Measurements from ENCODE around the gene AFF1.

AFF1 gene

GRCh38 chr4:86919561-86920223 lies 15.1 kb upstream of the AFF1 start:
- no peak for DNase-seq

GRCh38 chr4:86921608-86922252 lies 13.1 kb upstream of the AFF1 start:
- peak; percentile 51 to 55 for DNase-seq

GRCh38 chr4:86924811-86925210 lies 10.0 kb upstream of the AFF1 start:
- peak in 1 of 2 experiments; percentile 23 for DNase-seq

GRCh38 chr4:86926435-86927086 lies 8.2 kb upstream of the AFF1 start:
- DNase-seq, result no peak

GRCh38 chr4:86927843-86928395 lies 6.9 kb upstream of the AFF1 start:
- DNase-seq, result no peak

GRCh38 chr4:86928400-86929255 lies 6.2 kb upstream of the AFF1 start:
- DNase-seq, result no peak

- peak; percentile 34 to 43 for DNase-seq
Observed at GRCh38 chr4:86934147-86934770, 552 bp upstream of the AFF1 start.

- DNase-seq, result no peak
Observed at GRCh38 chr4:86935566-86935852, 698 bp downstream of the AFF1 start.

- DNase-seq, result peak; percentile 52 to 78
Observed at GRCh38 chr4:86935853-86936733, 1.3 kb downstream of the AFF1 start.

GRCh38 chr4:86938771-86939520 lies 4.1 kb downstream of the AFF1 start:
- DNase-seq, result peak; percentile 25 to 35

GRCh38 chr4:86939729-86940575 lies 5.1 kb downstream of the AFF1 start:
- no peak for DNase-seq

GRCh38 chr4:86940920-86941460 lies 6.2 kb downstream of the AFF1 start:
- no peak for DNase-seq

- DNase-seq, result no peak
Observed at GRCh38 chr4:86942185-86942666, 7.4 kb downstream of the AFF1 start.

GRCh38 chr4:86944964-86945781 lies 10.4 kb downstream of the AFF1 start:
- DNase-seq, result peak in 1 of 2 experiments; percentile 22

- DNase-seq, result no peak
Observed at GRCh38 chr4:86946868-86947500, 12.2 kb downstream of the AFF1 start.

- DNase-seq, result peak; percentile 17 to 52
Observed at GRCh38 chr4:86947501-86948120, 12.8 kb downstream of the AFF1 start.

- no peak for DNase-seq
Observed at GRCh38 chr4:86948276-86948675, 13.5 kb downstream of the AFF1 start.
